ENCODE measurements around the gene SSH2. TPM values are rescaled to one million over a fixed set of nuclear protein-coding genes. Genes with fewer than 3 reads are reported as not detected.
A peak's percentile ranks its signal among the peaks of the same experiment; 100 is the strongest.
"Not testable (repeated sequence)": the region's sequence is repeated elsewhere in the genome, so short reads cannot be mapped to it uniquely, and the experiment has no call there.

SSH2 gene
- total and polyA plus RNA-seq, 5 experiments from 2014 or later, result 27.1 to 73.9 (median 32.6) TPM

- Mint-ChIP-seq H3K36me3 (peaks cover 0 to 6% (median 0%) of the 10 kb centered on the region in 3 donors), H3K27ac (peak overlapping the region in 3 of 10 donors; percentile 2 to 45 (median 21)), H3K4me3 (no peak overlapping the region), H3K4me1 (peaks cover 11 to 31% (median 25%) of the 10 kb centered on the region in 4 donors), H3K27me3 (no peaks in the 10 kb centered on the region), H3K9me3 (no peaks in the 10 kb centered on the region)
- DNase-seq, result no peak
- POLR2A ChIA-PET, result interaction anchor here (2.3 kb wide), 1 partner anchor 11 kb away, joined by 6 read pairs; the partner anchor contains the start of gene SSH2
- ATAC-seq, result no peak
Observed at GRCh38 chr17:29918922-29919856, 10.8 kb downstream of the SSH2 start.

- Mint-ChIP-seq H3K36me3 (no peaks in the 10 kb centered on the region), H3K27me3 (no peaks in the 10 kb centered on the region), H3K9me3 (no peaks in the 10 kb centered on the region), H3K27ac (no peak overlapping the region), H3K4me3 (no peak overlapping the region), H3K4me1 (peaks cover 11 to 31% (median 23%) of the 10 kb centered on the region in 4 donors)
- POLR2A ChIA-PET, result no interaction called here
- DNase-seq, result no peak
- ATAC-seq, result no peak
Observed at GRCh38 chr17:29918016-29918415, 12.0 kb downstream of the SSH2 start.

DNA sequence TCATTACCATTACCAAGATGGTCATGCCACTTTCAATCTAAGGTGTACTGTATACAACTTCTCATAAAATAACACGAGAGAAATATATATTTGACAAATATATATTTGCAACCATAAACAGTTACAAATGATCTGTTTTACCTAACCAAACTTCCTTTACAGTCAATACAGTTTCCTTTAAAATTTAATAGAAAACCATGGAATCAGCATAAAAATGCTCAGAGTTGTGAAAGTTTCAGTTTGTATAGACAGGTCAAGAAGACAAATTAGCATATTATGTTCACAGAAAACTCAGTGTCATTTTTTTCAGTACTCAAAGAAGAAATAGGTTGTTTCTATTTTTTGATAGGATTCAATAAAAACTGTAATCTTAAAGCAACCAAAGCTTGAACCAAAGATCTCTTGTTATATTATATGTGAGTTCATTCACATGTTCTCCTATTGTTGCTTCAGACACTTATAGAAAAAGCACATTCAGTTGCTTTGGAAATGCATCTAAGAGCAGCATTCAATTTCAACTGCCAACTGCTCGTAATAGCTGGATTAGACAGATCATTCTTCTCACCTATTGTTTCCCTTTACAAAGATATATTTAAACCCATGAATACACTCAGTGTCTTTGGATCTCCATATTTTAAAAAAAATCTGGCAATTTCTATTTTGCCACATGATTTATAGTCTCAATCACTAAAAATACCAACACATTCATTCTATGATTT, 15.1 kb downstream of the SSH2 start:
- DNase-seq (no peak), ATAC-seq (no peak)
- no peaks in the 10 kb centered on the region for H3K9me3 Mint-ChIP-seq
- no peak overlapping the region for H3K27ac Mint-ChIP-seq
- peaks cover 8 to 37% (median 20%) of the 10 kb centered on the region in 4 donors for H3K4me1 Mint-ChIP-seq
- no peaks in the 10 kb centered on the region for H3K27me3 Mint-ChIP-seq
- no peaks in the 10 kb centered on the region for H3K36me3 Mint-ChIP-seq
- no peak overlapping the region for H3K4me3 Mint-ChIP-seq
- POLR2A ChIA-PET, result no interaction called here

GRCh38 chr17:29911641-29912177, 18.3 kb downstream of the SSH2 start:
- H3K27ac Mint-ChIP-seq, result no peak overlapping the region
- no peak overlapping the region for H3K4me3 Mint-ChIP-seq
- H3K4me1 Mint-ChIP-seq, result peaks cover 3 to 28% (median 6%) of the 10 kb centered on the region in 4 donors

DNA sequence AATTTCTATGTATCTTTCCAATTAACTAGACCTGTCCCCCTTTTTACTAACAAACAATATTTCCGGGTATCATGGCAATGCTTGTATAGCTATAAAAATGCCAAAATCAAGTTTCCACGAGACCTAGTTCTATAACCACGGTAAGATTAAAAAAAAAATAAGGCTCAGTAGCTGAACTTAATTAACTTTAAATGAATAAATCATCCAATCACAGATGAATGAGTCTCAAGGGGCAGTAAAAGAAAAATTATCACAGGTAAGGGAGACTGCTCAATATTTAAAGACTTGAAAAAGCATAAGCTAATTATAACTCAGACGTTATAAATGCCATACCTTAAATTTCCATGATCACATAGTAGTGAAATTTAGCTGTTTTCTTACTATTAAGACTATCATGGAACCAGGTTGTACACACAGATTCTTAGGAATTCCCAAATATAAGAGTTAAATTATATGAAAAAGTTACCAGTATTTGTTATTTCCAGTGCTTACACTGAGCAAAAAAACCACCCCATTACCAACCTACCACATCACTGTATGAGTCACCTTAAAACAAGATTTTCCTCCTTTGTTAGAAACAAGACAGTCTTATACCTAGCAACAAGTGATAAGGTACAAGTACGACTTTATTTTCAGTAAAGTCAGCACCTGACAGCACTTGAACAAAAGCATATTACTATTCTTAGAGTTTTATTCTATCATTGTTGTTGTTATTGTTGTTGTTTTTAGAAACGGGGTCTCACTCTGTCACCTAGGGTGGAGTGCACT, 20.6 kb downstream of the SSH2 start:
- POLR2A ChIA-PET, result no interaction called here
- ATAC-seq (peak; percentile 70), DNase-seq (no peak)
- Mint-ChIP-seq H3K27me3 (no peaks in the 10 kb centered on the region), H3K4me3 (no peak overlapping the region), H3K36me3 (peaks cover 0 to 15% (median 0%) of the 10 kb centered on the region in 3 donors), H3K9me3 (peaks cover 0 to 5% (median 0%) of the 10 kb centered on the region in 9 donors), H3K4me1 (peaks cover 7 to 28% (median 19%) of the 10 kb centered on the region in 4 donors), H3K27ac (peak overlapping the region in 2 of 10 donors; percentile 34 to 57)

More at GRCh38 chr17:29911641-29912177, 18.3 kb downstream of the SSH2 start:
- H3K9me3 Mint-ChIP-seq, result peaks cover 0 to 2% (median 0%) of the 10 kb centered on the region in 9 donors
- peaks cover 0 to 7% (median 0%) of the 10 kb centered on the region in 3 donors for H3K36me3 Mint-ChIP-seq
- POLR2A ChIA-PET, result no interaction called here
- H3K27me3 Mint-ChIP-seq, result no peaks in the 10 kb centered on the region
- DNase-seq (no peak), ATAC-seq (no peak)

DNA sequence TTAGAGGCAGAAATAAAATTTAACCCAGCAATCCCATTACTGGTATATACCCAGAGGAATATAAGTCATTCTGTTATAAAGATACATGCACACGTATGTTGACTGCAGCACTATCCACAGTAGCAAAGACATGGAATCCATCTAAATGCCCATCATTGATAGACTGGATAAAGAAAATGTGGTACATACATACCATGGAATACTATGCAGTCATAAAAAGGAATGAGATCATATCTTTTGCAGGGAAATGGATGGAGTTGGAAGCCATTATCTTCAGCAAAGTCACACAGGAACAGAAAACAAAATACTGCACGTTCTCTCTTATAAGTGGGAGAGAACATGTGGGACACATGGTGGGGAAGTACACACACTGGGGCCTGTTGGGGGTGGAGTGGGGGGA, 23.1 kb downstream of the SSH2 start:
- H3K36me3 Mint-ChIP-seq, result peaks cover 0 to 15% (median 0%) of the 10 kb centered on the region in 3 donors
- ATAC-seq (no peak), DNase-seq (no peak)
- no peak overlapping the region for H3K4me3 Mint-ChIP-seq
- H3K27me3 Mint-ChIP-seq, result no peaks in the 10 kb centered on the region
- H3K4me1 Mint-ChIP-seq, result peaks cover 14 to 45% (median 33%) of the 10 kb centered on the region in 4 donors
- POLR2A ChIA-PET, result no interaction called here
- H3K9me3 Mint-ChIP-seq, result peaks cover 0 to 5% (median 0%) of the 10 kb centered on the region in 9 donors
- H3K27ac Mint-ChIP-seq, result no peak overlapping the region

- ATAC-seq, result no peak
- Mint-ChIP-seq H3K36me3 (peaks cover 0 to 15% (median 0%) of the 10 kb centered on the region in 3 donors), H3K27me3 (no peaks in the 10 kb centered on the region), H3K4me3 (no peak overlapping the region), H3K27ac (peak overlapping the region in 2 of 10 donors; percentile 8 to 33), H3K9me3 (peaks cover 0 to 5% (median 0%) of the 10 kb centered on the region in 9 donors), H3K4me1 (peaks cover 16 to 50% (median 39%) of the 10 kb centered on the region in 4 donors)
- no peak for DNase-seq
- POLR2A ChIA-PET, result no interaction called here
Observed at GRCh38 chr17:29905879-29906167, 24.2 kb downstream of the SSH2 start.

DNA sequence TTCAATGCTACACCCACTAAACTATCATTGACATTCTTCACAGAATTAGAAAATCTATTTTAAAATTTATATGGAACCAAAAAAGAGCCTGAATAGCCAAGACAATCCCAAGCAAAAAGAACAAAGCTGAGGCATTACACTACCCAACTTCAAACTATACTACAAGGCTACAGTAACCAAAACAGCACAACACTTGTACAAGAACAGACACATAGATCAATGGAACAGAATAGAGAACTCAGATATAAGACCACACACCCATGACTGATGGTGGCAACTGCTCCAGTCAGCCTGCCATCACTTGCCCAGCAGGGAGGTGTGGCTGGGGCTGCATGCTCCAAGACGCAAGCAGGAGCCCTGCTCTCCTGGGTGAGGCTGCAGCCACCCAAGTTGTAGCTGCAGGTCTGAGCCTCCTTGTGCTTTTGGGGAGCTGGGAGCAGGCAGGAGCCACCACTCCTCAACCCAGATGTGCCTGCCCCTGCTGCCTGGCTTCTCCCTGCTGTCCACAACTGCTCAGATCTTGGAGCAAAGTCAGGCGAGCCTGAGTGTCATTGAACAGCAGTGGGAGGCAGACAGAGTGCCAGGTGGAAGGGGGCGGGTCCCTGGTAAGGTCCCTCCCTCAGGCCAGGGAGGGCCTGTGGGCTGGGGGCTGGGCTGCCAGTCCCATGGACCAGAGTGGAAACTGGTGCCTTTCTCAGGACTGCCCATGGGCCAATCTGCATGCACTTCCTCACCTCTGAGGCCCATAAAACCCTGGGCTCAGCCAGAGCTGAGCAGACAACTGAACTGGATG, 24.7 kb downstream of the SSH2 start:
- POLR2A ChIA-PET, result no interaction called here

DNA sequence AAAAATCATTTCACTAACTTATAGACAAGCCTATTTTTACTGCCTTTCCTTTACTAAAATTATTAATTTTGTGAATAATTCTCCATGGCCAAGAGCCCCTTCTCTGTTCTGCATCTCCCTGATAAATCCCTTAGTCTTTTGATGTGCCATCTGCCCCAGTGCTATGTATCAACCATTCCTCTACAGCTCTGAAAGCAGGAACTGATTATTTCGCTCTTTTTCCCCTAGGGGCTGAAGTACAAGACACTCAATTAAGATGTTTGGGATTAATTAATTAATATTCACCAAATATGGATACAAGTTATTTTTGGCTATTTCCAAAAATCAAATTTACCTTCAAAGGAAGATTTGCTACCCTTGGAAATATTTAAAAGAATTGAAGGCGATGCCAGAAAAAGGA, 26.6 kb downstream of the SSH2 start:
- Mint-ChIP-seq H3K4me3 (no peak overlapping the region), H3K27ac (peak overlapping the region in 2 of 10 donors; percentile 21 to 25), H3K4me1 (peaks cover 16 to 41% (median 37%) of the 10 kb centered on the region in 4 donors), H3K9me3 (peaks cover 0 to 5% (median 0%) of the 10 kb centered on the region in 9 donors), H3K36me3 (peaks cover 0 to 15% (median 0%) of the 10 kb centered on the region in 3 donors), H3K27me3 (no peaks in the 10 kb centered on the region)
- POLR2A ChIA-PET, result no interaction called here
- ATAC-seq, result no peak
- DNase-seq, result no peak

More for the DNA sequence above, 24.7 kb downstream of the SSH2 start:
- Mint-ChIP-seq H3K36me3 (peaks cover 0 to 15% (median 0%) of the 10 kb centered on the region in 3 donors), H3K9me3 (peaks cover 0 to 5% (median 0%) of the 10 kb centered on the region in 9 donors), H3K4me3 (no peak overlapping the region), H3K4me1 (peaks cover 16 to 47% (median 39%) of the 10 kb centered on the region in 4 donors), H3K27ac (peak overlapping the region in 5 of 10 donors; percentile 15 to 59 (median 45)), H3K27me3 (no peaks in the 10 kb centered on the region)
- DNase-seq, result no peak
- no peak for ATAC-seq

GRCh38 chr17:29897136-29897535, 32.9 kb downstream of the SSH2 start:
- H3K27me3 Mint-ChIP-seq, ATAC-seq, H3K27ac Mint-ChIP-seq, H3K4me3 Mint-ChIP-seq, POLR2A ChIA-PET, DNase-seq: not testable (repeated sequence)
- H3K36me3 Mint-ChIP-seq, result peaks cover 2 to 16% (median 14%) of the 10 kb centered on the region in 3 donors
- peaks cover 10 to 31% (median 24%) of the 10 kb centered on the region in 4 donors for H3K4me1 Mint-ChIP-seq
- H3K9me3 Mint-ChIP-seq, result peaks cover 0 to 30% (median 7%) of the 10 kb centered on the region in 9 donors

GRCh38 chr17:29892201-29892600, 37.8 kb downstream of the SSH2 start:
- no peak for DNase-seq
- POLR2A ChIA-PET, result interaction anchor here (0.6 kb wide), 1 partner anchor 205 kb away, joined by 3 read pairs; no protein-coding TSS in a partner anchor
- no peak for ATAC-seq
- Mint-ChIP-seq H3K4me3 (no peak overlapping the region), H3K9me3 (peaks cover 2 to 34% (median 9%) of the 10 kb centered on the region in 9 donors), H3K36me3 (peaks cover 9 to 29% (median 16%) of the 10 kb centered on the region in 3 donors), H3K27me3 (no peaks in the 10 kb centered on the region), H3K4me1 (peaks cover 15 to 30% (median 27%) of the 10 kb centered on the region in 4 donors), H3K27ac (peak overlapping the region in 5 of 10 donors; percentile 3 to 80 (median 47))

All from naive thymus-derived CD8-positive, alpha-beta T cell (primary cell).